AG09309 (cell line): ENCODE measurements around the gene GSC.
"Not testable (repeated sequence)": the region's sequence is repeated elsewhere in the genome, so short reads cannot be mapped to it uniquely, and the experiment has no call there.

Experiments used
- DNase-seq: peaks from one replicate; pipeline ENCODE4 v3.0.0-alpha.2; 2010; ENCODE audit warnings: low read depth
- H3K4me3 ChIP-seq: 2 replicates; pipeline ENCODE4 v1.5.1; 2011; ENCODE audit warnings: mild to moderate bottlenecking, low read depth, low read length, moderate library complexity; ENCODE audit not compliant: control insufficient read depth
- TF ChIP-seq, protein P1 (sequence below): IDR thresholded peaks from 2 replicates; pipeline ENCODE4 v1.5.1; 2011; ENCODE audit warnings: mild to moderate bottlenecking, low read depth, low read length, inconsistent platforms; ENCODE audit not compliant: insufficient read depth, control insufficient read depth; ENCODE audit errors: missing control alignments

The GSC gene

DNA sequence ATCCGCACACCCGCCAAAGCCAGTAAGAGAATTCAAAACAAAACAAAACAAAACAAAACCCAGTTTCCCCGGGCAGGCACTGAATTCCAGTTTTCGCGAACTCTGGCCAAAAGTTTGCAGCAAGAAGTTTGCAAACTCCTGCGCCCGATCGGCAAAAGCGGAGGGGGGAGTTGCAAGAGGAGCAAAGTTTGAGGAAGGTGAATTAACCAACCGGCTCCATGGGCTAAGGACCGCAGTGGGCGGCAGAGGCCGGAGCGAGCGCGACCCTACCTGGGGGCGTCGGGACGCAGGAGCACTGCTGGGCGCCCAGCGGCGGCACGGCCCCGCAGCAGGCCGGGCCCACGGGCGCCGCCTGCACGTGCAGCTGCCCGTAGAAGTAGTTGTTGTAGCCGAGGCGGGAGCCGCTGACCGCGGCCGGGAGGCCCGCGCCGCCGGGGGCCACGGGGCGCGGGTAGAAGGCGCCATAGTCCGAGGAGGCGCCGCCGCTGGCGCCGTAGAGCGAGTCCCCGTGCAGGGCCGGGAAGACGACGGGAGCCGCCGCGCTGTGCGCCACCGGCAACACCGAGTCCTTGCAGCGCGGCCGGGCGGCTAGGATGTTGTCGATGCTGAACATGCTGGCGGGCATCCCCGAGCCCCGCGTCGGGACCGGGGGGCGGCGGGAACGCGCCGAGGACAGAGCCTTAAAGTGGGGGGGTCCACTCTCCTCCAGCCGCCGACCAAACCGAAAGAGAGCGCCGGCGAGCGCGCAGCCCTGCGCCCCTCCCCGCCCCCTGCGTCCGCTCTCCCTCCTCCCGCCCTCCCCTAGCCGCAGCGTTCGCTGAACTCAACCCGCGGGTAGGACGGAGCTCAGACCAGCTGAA is at the start of gene GSC:
Gene GSC, minus strand, starts transcription at position 723 of the 860 bp plus-strand sequence. Its CDS starts 98 bp downstream, at position 625.
- peak within 1 kb of the TSS; percentile 54 for H3K4me3 ChIP-seq
- no peak for DNase-seq
- TF ChIP-seq, protein P1, sequence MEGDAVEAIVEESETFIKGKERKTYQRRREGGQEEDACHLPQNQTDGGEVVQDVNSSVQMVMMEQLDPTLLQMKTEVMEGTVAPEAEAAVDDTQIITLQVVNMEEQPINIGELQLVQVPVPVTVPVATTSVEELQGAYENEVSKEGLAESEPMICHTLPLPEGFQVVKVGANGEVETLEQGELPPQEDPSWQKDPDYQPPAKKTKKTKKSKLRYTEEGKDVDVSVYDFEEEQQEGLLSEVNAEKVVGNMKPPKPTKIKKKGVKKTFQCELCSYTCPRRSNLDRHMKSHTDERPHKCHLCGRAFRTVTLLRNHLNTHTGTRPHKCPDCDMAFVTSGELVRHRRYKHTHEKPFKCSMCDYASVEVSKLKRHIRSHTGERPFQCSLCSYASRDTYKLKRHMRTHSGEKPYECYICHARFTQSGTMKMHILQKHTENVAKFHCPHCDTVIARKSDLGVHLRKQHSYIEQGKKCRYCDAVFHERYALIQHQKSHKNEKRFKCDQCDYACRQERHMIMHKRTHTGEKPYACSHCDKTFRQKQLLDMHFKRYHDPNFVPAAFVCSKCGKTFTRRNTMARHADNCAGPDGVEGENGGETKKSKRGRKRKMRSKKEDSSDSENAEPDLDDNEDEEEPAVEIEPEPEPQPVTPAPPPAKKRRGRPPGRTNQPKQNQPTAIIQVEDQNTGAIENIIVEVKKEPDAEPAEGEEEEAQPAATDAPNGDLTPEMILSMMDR: no peak

DNA sequence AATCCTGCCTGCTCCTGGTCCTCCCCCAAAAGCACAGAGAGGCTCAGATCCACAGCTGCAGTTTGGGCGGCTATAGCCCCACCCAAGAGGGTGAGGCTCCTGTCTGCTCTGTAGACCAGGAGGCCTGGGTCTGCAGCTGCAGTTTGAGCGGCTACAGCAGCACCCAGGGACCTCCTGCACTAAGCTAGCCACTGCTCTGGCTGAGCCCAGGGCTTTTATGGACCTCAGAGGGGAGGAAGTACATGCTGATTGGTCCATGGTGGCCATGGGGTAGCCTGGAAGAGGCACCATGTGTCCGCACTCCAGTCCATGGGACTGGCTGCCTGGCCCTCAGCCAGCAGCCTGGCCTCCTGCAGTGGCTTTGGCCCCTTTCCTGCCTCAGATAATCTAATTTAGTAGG is 49.6 kb upstream of the GSC start:
- TF ChIP-seq, protein P1: no peak
- DNase-seq: no peak
- no peak overlapping the region for H3K4me3 ChIP-seq

DNA sequence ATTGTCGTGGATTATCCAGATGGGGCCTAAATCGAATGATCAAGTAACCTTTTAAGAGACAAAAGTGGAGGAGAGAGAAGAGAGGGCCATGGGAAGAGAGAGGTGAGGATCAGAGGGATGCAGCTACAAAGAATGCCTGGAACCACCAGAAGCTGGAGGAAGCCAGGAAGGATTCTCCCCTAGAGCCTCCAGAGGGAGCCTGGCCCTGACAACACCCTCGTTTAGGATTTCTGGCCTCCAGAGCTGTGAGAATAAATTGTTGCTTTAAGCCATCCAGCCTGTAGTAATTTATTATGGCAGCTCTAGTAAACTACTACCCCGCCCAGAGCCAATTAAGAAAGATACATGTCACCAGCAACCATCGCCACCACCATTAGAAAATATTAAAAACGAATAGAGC is 46.2 kb upstream of the GSC start:
- H3K4me3 ChIP-seq: no peak overlapping the region
- TF ChIP-seq, protein P1: no peak
- no peak for DNase-seq

DNA sequence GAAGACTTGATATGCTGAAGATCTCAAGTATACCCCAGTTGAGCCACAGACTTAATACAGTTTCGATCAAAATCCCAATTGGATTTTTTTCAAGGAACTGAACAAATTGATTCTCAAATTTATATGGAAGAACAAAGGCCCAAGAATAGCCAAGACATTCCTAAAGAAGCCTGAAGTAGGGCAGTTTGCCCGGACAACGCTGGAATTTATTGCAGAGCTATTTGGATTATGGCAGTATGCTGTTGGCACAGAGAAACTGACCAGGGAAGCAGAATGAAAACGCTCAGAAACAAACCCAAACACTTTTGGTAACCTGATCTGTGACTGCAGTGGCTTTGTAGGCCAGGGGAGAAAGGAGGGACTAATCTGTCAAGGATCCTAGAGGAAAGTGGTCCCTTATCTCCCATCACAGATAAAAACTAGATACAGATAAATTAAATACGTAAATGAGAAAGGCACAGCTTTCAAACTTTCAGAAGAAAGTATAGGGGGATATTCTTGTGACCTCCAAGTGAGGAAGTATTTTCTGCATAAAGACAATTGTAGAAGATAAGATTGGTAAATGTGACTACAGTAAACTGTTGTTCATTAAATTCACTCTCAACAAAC is 35.9 kb upstream of the GSC start:
- DNase-seq: no peak
- TF ChIP-seq, protein P1: no peak
- no peak overlapping the region for H3K4me3 ChIP-seq

DNA sequence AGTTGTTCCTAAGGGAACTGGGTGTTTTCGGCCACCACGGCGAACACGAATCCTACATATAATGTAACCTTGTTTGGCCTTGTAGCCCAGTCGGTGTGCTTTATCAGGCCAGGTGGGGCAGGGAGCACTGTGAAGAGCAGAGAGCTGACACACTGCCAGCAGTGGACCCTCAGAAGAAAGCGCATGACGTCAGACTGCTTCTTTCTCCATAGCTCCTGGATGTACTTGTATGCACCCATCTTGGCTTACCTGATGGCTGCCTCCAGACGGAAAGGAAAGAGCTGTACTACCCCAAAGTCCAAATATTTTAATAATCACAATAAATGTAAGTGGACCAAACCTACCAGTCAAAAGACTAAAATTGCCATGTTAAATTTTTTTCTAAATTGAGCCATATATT is 31.3 kb upstream of the GSC start:
- DNase-seq: no peak
- TF ChIP-seq, protein P1: no peak
- no peak overlapping the region for H3K4me3 ChIP-seq

DNA sequence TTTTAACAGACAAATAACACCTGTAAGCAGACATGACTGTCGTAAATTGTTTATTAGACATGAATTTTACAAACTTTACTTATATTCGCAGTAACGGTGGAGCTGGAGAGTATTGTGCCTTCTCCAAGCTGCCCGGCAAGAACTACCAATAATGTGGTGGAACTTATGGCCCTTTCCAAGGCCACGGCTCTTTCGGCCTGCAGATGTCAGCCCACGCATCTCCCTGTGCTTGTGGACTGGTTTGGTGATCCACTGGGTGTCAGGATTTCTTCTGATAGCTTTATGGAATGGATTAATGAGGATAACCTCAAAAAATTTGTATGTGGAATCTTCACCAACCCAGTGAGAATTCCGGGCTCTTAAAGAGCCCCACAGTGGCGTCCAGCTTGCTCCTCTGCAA is 30.9 kb upstream of the GSC start:
- not testable (repeated sequence) for DNase-seq, H3K4me3 ChIP-seq

DNA sequence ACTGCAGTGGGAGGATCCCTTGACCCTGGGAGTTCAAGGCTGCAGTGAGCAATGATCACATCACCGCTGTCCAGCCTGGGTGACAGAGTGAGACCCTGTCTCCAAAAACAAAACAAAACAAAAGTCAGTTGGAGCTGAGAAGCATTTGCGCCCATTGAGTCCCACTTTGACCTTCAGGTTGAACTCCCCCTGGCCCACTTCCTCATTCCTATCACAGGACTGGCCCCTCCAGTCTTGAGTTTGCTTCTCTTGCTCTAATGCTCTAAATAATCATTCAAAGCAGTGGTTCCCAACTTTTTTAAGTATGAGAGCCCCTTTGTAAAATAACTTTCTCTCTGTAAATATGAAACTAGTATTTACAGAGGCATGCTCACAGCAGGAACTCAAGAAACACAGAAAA is 28.0 kb upstream of the GSC start:
- DNase-seq: no peak
- no peak overlapping the region for H3K4me3 ChIP-seq
- TF ChIP-seq, protein P1: no peak
